Activated CD8-positive, alpha-beta memory T cell treated with anti-CD3 and anti-CD28 coated beads, Interleukin-2, amount 50 U/mL, for 48 hours (primary cell): Measurements from ENCODE around the gene METTL23.
"Not testable (repeated sequence)": the region's sequence is repeated elsewhere in the genome, so short reads cannot be mapped to it uniquely, and the experiment has no call there.

ENCODE experiments used
- DNase-seq: peaks from one replicate; pipeline ENCODE4 v3.0.0-alpha.2; 2020

METTL23 gene

DNA sequence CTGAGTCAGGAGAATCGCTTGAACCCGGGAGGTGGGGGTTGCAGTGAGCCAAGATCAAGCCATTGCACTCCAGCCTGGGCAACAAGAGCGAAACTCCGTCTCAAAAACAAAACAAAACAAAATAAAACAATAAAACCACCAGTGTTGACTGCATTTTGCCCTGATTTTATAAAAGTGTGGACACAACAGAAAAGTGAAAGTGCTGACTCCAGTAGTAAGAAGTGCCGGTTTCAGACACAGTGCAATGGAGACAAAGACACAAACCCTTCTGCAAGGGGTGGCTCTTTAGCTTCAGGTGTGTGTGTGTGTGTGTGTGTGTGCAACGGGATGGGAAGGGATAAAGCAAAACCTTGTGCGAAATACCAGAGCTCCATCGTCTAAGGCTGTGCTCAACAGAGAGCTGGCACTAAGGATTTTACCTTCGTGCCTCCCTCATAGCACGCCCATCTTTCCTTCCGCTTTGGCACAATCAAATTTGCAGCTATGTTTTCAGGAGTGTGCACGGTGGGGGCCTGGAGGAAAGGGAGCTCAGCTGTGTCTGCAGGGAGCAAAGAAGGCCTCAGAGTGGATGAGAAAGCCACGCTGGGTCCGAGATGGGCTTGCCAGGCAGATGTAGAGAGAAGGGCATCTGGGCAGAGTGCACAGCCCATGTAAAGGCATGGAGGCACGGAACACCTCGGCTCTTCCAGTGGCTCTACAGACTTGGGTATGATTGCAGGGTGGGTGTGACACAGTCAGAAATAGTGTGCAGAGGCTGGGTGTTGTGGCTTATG lies 31.4 kb upstream of the METTL23 start:
- no peak for DNase-seq

DNA sequence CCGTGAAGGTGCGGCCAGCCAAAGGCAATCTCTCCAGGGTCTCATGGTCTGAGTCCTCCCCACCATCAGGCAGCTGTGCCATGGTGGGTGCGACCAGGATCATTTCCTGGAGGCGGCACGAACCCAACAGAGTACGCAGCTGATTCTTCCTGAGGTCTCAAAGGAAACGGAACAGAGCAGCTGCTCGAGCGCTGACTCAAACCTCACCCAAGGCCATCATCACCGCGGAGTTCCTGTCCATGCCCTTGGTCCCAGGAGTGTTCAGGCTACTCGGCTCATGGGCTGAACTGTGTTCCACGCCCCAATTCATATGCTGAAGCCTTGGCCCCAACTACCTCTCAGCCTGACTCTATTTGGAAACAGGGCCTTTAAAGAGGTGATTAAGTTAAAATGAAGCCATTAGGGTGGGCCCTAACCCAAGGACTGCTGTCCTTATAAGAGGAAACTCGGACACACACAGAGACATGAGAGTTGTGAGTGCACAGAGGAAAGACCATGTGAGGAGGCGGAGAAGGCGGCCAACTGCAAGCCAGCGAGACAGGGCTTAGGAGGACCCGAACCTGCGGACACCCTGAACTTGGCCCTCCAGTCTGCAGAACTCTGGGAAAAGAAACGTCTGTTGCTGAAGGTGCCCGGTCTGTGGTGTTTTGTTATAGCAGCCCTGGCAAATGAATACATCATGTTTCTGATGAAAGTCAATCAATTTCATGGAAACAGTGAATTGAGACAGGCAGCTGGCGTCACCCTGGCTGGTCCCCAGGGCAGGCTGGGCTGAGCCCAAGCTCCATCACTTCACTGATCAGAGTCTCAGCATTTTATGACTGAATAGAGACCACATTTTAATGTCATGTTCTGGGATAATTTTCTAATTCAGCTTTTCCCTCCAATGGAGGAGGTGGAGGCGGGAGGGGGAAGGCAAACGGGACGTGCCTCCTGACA lies 29.6 kb upstream of the METTL23 start:
- no peak for DNase-seq

DNA sequence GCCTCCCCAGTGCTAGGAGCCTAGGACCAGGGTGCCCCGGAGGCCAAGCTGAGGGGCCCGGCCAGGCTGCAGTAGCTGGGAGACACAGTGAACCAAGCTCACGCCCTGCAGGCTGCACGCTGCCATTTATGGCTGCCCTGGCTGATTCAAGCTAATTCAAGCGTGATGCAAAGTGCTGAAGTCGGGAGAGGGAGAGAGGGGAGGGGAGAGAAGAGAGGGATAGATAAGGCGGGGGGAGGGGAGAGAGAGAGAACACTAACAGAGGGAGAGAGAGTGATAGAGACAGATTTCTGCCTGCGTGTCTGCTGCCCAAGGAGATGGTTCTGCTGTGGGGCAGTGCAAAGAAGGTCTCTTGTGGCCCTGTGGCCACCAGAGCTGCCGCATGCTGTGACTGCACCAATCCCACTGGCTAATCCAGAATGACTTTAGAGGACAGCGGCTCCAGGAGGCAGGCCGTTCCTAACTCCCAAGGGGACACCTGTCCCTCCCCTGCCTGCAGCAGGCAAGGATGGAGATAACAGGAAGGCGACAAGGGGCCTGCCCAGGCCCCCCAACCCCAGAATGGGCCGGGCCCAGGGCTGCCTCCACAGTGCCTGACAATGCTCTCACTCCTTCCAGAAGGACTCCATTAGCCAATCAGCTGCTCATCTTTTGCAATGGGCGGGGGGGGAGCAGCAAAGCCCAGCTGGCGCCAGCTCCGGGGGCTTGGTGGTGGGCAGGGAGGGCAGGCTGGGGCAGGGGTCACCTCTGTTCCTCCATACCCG lies 28.8 kb upstream of the METTL23 start:
- no peak for DNase-seq

DNA sequence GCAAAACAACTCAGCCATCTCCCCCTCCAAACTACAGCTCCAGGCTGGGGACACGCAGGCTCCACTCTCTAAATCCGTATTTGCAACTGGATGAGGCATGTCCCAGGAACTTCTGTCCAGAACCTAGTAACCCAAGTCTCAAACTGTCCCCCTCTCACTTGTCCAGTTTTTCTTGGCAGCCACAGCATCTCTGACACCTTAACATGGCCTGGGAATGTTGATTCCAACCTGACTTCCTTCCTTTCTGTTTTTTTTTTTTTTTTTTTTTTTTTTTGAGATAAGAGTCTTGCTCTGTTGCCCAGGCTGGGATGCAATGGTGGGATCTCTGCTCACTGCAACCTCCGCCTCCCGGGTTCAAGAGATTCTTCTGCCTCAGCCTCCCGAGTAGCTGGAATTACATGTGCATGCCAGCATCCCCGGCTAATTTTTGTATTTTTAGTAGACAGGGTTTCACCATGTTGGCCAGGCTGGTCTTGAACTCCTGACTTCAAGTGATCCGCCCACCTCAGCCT lies 28.1 kb upstream of the METTL23 start:
- not testable (repeated sequence) for DNase-seq

DNA sequence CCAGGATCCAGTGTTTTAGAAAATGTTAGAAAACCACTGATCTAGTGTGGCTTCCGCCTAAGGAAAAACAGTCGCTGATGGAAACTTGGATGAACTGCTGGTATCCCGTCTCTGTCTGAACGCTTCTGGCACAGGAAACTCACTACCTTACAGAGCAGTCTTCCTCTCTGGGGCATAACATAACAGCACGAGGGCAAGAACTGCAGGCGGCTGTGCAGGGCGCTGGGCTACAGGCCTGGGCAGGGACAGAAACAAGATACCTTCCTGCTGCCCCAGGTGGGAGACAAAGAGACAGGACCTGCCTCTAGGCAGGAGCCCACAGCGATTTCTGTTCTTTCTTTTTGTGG lies 26.4 kb upstream of the METTL23 start:
- no peak for DNase-seq

DNA sequence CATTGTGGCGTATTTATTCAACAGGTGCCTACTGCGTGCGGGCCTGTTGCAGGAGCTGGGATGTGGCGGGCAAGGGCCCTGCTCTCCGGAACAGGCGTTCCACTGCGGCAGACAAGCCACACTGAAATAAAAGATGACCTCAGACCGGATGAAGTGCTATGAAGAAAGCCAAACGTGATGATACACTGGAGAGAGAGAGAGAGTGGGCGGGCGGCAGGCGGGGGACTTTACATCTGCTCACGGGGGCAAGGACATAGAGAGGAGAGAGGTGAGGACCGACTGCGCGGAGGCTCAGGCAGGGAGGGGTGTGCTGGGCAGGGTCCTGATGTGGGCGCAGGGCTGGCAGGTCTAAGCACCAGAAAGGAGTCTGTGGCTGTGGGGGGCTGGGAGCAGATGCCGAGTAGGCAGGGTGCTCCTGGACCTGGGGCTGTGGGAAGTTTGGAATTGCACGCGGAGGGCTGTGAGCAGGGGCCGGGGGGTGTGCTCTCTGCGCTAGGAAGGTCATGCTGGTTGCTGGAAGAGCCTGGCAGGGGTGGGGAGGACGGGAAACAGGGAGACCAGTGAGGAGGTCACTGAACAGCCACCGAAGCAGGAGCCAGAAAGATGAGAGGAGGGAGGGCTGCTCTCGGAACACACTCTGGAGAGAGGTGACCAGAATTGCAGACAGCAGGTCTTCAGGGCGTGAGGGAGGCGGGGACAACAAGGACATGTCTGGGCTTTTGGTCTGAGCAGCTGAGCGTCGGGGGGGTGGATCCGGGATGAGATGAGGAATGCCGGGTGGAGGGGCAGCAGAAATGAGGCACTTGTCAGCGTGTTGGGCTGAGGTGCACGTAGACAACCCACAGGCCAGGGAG lies 25.8 kb upstream of the METTL23 start:
- DNase-seq, result no peak

DNA sequence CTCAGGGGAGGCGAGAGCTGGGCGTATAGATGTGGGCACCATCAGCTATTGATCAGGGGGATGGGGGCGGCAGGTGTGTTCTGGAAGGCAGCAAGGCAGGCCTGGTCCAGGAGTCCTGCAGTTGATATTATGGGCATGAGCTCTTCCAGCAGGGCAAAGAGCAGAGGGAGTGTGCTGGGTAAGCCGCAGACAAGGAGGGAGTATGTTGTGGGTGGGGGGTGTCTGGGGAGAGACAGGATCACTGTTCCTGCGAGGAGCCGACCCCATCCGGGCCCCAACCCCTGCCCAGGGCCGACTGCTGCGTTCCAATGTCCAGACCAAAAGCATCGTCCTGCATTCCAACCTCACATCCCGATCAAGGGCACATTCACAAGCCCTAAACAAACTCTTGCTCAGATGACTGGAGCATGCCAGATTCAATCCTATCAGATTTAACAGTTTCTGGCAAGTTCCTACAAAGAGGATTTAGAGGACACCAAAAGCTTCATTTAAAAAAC lies 25.1 kb upstream of the METTL23 start:
- DNase-seq, result no peak

DNA sequence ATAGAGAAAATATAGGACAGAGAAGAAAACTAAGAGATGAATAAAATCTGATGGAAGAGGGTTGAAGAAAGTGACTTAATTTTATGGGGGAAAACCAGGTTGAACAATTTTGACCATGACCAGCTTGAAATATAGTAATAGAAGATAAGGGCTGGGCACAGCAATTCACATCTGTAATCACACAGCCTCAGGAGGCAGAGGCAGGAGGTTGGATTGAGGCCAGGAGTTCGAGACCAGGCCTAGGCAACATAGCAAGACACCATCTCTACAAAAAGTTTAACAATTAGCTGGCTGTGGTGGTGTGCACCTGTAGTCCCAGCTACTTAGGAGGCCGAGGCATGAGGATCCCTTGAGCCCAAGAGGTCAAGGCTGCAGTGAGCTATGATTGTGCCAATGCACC lies 24.6 kb upstream of the METTL23 start:
- no peak for DNase-seq

DNA sequence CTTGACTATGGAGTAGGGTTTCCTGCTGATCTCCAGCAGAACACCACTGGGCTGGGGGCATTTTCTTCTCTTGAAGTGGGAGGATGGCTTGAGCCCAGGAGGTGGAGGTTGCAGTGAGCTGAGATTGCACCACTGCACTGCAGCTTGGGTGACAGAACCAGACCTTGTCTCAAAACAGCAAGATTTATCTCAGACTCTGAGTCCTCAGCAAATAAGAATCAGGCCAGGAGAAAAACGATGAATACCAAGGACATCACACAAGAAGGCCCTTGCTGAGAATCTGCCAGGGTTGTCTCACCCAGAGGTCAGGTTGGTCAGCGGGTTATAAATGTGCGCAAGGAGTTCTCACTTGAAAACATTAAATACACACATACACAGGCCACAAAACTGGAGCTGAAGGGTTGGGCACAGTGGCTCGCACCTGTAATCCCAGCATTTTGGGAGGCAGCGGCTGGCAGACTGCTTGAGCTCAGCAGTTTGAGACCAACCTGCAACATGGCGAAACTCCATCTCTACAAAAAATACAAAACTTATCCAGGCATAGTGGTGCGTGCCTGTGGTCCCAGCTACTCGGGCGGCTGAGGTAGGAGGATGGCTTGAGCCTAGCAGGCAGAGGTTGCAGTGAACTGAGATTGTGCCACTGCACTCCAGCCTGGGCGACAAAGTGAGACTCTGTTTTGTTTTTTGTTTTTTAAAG lies 23.6 kb upstream of the METTL23 start:
- no peak for DNase-seq

DNA sequence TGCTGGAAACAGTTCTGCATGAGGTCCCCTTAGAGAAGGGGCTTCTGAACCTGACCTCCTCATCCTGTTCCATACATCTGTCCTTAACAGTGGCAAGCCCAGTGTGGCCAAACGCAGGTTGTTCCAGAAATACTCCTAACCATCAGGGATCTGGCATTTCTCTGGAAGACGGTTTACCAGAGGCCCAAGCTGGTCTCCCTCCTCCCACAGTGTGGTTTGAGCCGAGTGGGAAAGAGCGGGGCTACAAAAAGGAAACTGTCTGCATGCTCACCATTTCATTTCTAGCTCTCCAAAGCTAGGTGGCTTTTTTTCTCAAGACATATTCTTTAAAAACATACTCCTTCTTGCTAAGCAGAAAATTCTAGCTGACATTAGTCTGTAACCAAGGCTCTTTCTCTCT lies 21.8 kb upstream of the METTL23 start:
- DNase-seq, result no peak

DNA sequence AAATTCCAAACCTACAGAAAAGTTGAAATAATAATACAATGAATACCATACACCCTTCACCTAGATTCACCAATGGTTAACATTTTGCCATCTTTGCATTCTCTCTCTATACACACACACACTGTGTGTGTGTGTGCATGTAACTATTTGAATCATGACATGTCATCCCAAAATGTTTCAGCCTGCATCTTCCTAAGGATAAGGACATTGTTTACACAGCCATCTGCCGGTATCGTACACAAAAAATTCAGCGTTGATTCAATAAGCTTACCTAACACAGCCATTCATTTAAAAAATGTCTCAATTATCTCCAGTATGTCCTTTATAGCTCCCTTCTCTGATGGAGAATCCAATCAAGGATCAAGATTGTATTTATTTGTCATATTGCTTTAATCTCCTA lies 19.8 kb upstream of the METTL23 start:
- no peak for DNase-seq

DNA sequence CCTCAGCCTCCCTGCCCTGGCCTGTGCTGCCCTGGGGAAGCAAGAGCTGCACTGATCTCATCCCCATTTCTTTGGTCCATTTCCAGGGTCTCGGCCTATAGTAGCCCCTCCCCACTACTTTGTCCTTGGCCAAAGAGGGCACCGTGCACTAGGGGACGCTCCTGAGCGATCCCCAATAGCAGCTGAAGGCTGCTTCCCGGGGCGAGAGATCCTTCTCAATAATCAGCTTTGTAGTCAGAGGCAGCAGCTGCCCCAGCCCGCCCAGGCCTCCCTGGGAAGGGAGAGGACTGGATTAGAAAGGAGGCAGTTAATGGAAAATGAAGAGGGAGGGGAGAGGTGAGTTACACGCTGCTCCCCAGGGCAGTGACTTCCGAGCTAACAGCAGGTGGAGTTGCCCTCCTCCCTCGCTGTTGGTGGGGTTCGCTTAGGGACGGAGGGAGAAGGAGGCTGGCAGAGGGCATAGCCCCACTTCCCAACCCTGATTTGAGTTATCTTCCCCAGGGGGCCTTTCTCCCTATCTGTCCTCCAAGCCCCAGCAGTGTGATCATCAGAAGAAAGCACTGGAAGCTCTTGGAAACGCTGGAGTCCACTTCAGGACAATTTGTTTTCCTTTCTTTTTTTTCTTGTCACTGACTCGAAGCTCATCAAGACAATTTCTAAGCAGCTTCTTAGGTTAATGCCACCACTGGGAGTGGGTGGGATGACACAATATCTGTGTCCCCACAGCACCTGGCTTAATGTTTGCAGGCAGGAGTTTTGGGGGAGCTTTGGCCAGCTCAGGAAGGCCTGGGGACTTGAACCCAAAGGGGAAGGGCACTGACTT lies 18.4 kb upstream of the METTL23 start:
- DNase-seq, result no peak

DNA sequence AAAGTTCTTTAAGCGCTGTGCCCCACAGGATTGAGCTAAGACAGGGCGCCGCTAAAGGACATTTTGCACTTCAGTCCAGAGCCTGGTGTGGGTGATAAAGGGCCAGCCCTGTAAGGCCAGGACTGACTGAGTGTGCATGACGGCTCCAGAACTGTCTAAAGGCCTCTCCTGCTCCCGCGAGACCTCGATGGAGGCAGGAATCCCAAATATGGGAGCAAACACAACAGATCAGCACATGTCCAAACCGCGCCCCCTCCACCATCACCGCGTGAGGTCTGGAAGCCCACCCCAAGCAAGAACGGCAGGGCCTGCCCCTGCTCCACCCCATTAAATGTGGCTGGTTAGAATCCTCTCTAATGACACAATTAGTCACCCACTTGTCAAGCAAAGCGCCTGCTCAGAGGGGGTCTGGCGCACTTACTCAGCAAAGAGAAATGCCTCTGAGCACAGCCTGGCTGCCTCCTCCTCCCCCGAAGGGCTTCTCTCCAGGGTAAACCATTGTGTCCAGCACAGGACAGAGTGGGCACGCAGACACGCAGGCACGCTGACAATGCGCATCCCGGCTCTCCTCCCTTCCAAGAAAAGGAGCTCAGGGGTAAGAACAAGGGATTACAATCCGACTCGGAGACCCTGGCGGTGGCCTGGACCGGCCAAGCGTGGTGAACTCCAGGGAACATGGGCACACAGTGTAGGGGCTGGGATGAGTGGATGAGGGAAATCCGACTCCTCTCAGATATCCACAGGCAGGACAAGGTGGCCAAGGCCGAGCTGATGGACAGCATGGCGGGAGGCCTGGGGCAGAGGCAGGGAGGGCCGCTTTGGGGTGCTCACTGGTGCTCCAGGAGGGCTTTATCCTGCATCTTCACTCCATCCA lies 17.3 kb upstream of the METTL23 start:
- DNase-seq, result no peak

DNA sequence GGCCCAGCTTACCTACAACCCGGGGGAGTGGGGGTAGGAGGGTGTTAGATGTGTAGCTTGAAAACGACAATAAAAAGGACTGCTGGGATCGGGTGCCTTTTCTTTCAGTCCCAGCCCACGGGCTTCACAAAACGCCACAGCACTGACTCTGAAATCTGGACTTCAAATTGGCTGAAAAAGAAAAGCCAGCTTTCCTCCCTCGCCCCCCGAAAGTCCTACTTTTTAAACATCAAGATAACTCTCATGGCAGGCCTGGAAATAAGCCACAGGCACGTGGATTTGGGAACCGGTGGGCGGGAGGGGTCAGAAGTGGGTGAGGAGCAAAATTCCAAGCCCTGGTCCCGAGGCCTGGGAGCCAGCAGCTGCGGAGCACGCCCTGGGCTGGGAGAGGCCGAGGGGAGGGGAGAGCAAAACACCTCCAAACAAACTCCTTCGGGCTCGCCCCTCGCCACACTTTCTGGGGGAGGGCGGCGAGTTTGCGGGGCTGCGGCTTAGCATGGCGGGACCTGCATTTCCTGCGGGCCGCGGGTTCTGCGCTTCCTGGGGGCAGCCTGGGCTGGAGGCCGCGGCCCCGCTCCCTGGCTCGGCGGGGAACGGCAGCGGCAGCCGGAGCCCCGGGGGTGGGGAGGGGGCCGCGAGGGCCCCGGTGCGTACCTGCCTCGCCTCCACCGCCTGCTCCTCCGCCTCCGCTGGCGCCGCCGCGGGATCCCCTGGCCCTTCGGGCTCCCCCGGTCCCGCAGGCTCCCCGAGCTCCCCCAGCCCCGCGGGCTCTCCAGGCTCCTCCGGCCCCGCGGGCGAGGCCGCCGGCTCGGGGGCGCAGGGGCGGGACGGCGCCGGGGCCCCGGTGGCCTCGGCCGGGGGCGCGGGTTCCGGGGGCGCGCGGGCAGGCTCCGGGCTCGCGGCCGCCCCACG lies 16.4 kb upstream of the METTL23 start:
- DNase-seq, result not testable (repeated sequence)

DNA sequence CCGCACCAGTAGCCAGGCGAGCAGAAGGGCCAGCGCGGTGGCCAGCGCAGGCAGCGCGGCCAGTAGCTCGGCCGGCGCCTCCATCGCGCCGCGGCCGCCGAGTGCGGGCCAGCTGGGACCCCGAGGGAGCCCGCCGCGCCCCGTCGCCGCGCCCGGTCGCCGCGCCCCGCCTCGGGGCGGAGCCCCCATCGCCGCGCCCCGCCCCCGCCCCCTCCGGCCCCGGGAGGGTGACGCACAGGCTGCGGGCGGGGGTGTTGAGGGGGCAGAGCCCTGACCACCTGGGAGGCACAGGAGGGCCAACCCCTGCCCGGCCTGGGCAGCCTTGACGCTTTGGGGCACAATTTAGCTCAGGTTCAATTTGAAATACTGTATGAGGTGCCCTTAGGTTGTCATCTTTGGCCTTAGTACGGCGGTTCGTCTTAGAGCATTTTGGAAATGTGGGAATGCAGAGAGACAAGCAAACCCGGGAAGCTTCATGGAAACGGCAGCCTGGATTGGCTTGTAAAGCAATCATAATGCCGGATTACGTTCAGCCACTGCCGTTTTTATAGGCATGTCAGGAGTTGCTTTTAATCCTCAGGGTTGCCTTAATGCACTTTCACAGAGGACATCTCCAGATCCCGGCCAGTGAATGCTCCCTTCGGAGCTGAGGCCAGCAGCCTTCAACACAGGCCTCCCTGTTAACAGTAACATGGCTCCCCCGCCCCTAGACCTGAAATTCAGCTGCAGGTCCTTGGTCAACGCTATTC lies 15.6 kb upstream of the METTL23 start, which contains the start of gene MXRA7:
TSS of gene MXRA7 (minus strand) at position 103 of the 749 bp plus-strand sequence. CDS start at position 84, 19 bp downstream.
- peak; percentile 78 for DNase-seq

DNA sequence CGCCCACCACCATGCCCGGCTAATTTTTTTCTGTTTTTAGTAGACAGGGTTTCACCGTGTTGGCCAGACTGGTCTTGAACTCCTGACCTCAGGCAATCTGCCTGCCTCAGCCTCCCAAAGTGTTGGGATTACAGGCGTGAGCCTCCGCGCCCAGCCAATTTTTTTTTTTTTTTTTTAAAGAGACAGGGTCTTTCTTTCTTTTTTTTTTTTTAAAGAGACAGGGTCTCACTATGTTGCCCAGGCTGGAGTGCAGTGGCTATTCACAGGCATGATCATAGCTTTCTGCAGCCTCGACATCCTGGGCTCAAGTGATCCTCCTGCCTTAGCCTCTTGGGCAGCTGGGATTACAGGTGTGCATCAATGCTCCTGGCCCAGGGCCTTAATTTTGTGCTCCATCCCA lies 14.3 kb upstream of the METTL23 start:
- not testable (repeated sequence) for DNase-seq

DNA sequence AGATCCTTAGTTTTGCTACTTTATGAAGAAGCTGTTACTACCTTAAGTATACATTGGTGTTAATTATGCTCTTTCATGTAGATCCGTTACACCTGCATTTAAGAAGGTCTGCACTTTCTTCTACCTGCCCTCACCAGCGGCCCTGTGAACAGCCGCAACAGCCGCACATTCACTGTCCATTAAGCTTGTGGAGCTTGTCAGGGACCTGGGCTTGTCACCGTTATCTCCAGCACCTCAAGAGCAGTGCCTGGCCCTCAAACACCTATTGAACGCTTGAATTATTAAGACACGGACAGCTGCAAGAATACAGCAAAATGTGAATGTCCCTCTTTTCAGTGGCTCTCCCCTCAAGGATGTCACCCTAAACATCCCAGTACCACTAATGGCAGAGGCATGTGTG lies 12.9 kb upstream of the METTL23 start:
- no peak for DNase-seq
